Keratinocyte (primary cell): ENCODE results near the gene TSHZ2. TPM values are rescaled to one million over a fixed set of nuclear protein-coding genes. Genes with fewer than 3 reads are reported as not detected.

Source experiments
- DNase-seq: peaks from one replicate; pipeline ENCODE4 v3.0.0-alpha.2; 2011; ENCODE audit warnings: low read depth, missing footprints, low spot score
- FAIRE-seq: peaks from 2 replicates; lab custom pipeline; 2011; peaks lifted over from hg19 to GRCh38; lab: Jason Lieb, UNC
- H2AFZ ChIP-seq: 2 replicates; pipeline ENCODE4 v1.6.0; 2012; ENCODE audit warnings: low read length, control low read depth, inconsistent platforms; ENCODE audit not compliant: control insufficient read depth
- H3K27ac ChIP-seq: 2 replicates; pipeline ENCODE4 v1.5.1; 2011; ENCODE audit warnings: low read length; ENCODE audit not compliant: control insufficient read depth, insufficient read depth
- H3K27me3 ChIP-seq: 3 replicates; pipeline ENCODE4 v1.6.0; 2011; ENCODE audit warnings: low read length; ENCODE audit not compliant: control insufficient read depth, insufficient read depth; ENCODE audit errors: extremely low read depth
- H3K36me3 ChIP-seq, 2 experiments: 2 replicates in 1 of 2; 3 replicates in 1 of 2; pipeline ENCODE4 v1.5.1; 2011; ENCODE audit warnings: low read length in 2 of 2, mild to moderate bottlenecking in 1 of 2; ENCODE audit not compliant: control insufficient read depth in 2 of 2, insufficient read depth in 2 of 2; ENCODE audit errors: extremely low read depth in 1 of 2
- H3K4me1 ChIP-seq: 3 replicates; pipeline ENCODE4 v1.5.1; 2011; ENCODE audit warnings: low read length; ENCODE audit not compliant: control insufficient read depth, insufficient read depth; ENCODE audit errors: extremely low read depth
- H3K4me2 ChIP-seq: 3 replicates; pipeline ENCODE4 v1.6.0; 2011; ENCODE audit warnings: low read depth, low read length; ENCODE audit not compliant: control insufficient read depth, insufficient read depth; ENCODE audit errors: extremely low read depth
- H3K4me3 ChIP-seq, 3 experiments: fragments of 200-600 bp in 1 of 3; sonication (generic) in 1 of 3; 2 replicates in 2 of 3; 3 replicates in 1 of 3; pipeline ENCODE4 v1.5.1; 2011 to 2016; ENCODE audit warnings: low read length in 3 of 3, mild to moderate bottlenecking in 3 of 3, control low read depth in 2 of 3, inconsistent platforms in 1 of 3, low read depth in 1 of 3, mixed read lengths in 1 of 3, mixed run types in 1 of 3, moderate library complexity in 1 of 3; ENCODE audit not compliant: control insufficient read depth in 2 of 3, insufficient read depth in 2 of 3; ENCODE audit errors: extremely low read depth in 1 of 3
- H3K79me2 ChIP-seq: 2 replicates; pipeline ENCODE4 v1.6.0; 2012; ENCODE audit warnings: low read length; ENCODE audit not compliant: control insufficient read depth, insufficient read depth
- H3K9ac ChIP-seq: 3 replicates; pipeline ENCODE4 v1.6.0; 2011; ENCODE audit warnings: low read length; ENCODE audit not compliant: control insufficient read depth, insufficient read depth; ENCODE audit errors: extremely low read depth
- H3K9me1 ChIP-seq: 3 replicates; pipeline ENCODE4 v1.6.0; 2011; ENCODE audit warnings: low read length; ENCODE audit not compliant: control insufficient read depth, insufficient read depth; ENCODE audit errors: extremely low read depth
- H3K9me3 ChIP-seq: 2 replicates; pipeline ENCODE4 v1.5.1; 2012; ENCODE audit warnings: low read depth, low read length; ENCODE audit not compliant: control insufficient read depth
- H4K20me1 ChIP-seq: 3 replicates; pipeline ENCODE4 v1.6.0; 2011; ENCODE audit warnings: low read length; ENCODE audit not compliant: control insufficient read depth, insufficient read depth; ENCODE audit errors: extremely low read depth
- EZH2 ChIP-seq: IDR thresholded peaks from one replicate; pipeline ENCODE4 v1.6.1; 2012; ENCODE audit warnings: inconsistent platforms, mild to moderate bottlenecking, low read length, moderate library complexity
- dilution Hi-C: fragments of 300-500 bp; cut with MboI; formaldehyde crosslinking; loops from one replicate; pipeline ENCODE4 v1.7.0; 2020; ENCODE audit warnings: low sequenced_read_pairs; ENCODE audit not compliant: extremely low pct_ligation_motif_present
- polyA plus RNA-seq, 5 experiments: library from polyadenylated mRNA; depleted of rRNA in 3 of 5; stranded (reverse) in 3 of 5; stranded (forward) in 1 of 5; unstranded in 1 of 5; fragments of >200 nt; gene quantifications; 1 replicate in 1 of 5; 2 replicates in 3 of 5; 3 replicates in 1 of 5; pipeline versions ENCODE4 v1.2.1 to v1.2.3, GENCODE V29; 2011 to 2012; ENCODE audit warnings: missing spikeins in 2 of 5, low read depth in 1 of 5, low replicate concordance in 1 of 5
- TF ChIP-seq, protein P1 (sequence below), 3 experiments: IDR thresholded peaks in 1 of 3; conservative IDR thresholded peaks in 1 of 3; optimal IDR thresholded peaks in 1 of 3; 2 replicates in 2 of 3; 3 replicates in 1 of 3; pipeline versions ENCODE3 to v1.5.1; 2011; ENCODE audit warnings: low read length in 3 of 3, mild to moderate bottlenecking in 3 of 3, moderate library complexity in 2 of 3, control low read depth in 1 of 3, inconsistent platforms in 1 of 3; ENCODE audit not compliant: insufficient read depth in 2 of 3; ENCODE audit errors: extremely low read depth in 1 of 3

Gene TSHZ2
- polyA plus RNA-seq, 1 donor (not counting 4 experiments of a cell fraction or from before 2014, with no cell fraction given), result 1.1 TPM

DNA sequence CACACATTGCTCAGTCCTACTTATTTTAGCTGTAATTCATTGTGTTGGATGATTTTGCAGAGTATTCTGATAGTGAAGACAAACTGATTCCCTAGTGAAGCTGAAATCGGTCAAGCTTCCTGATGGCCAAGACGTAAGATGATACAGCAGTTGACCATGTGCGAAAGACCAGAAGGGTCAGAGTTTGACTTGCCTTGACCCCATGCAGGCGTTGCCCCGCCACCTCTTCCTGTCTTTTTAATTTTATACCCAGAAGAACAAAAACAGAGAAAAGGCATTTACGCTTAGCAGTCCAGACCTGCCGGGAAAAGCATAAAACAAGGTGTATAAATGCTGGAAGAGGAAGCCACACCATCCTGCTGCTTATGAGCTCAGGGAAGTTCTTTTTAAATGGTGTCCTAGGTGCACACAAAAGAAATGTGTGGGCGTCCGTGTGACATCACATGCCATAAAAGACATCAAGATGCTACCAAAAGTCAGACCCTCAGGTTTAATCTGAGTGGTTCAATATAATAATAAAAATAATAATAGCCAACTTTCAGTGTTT, 32.2 kb downstream of the TSHZ2 start:
- Histone ChIP-seq H3K4me1 (no peaks in the 10 kb centered on the region), H3K27me3 (no peaks in the 10 kb centered on the region), H3K27ac (no peak overlapping the region), H4K20me1 (no peaks in the 10 kb centered on the region), H3K9ac (no peak overlapping the region), H3K36me3 (no peaks in the 10 kb centered on the region), H3K79me2 (no peaks in the 10 kb centered on the region), H2AFZ (no peak overlapping the region), H3K9me1 (no peaks in the 10 kb centered on the region), H3K9me3 (no peaks in the 10 kb centered on the region), H3K4me2 (no peak overlapping the region), H3K4me3 (no peak overlapping the region)
- DNase-seq (no peak), FAIRE-seq (no peak)
- dilution Hi-C loops, result no loop called here
- TF ChIP-seq, protein P1, sequence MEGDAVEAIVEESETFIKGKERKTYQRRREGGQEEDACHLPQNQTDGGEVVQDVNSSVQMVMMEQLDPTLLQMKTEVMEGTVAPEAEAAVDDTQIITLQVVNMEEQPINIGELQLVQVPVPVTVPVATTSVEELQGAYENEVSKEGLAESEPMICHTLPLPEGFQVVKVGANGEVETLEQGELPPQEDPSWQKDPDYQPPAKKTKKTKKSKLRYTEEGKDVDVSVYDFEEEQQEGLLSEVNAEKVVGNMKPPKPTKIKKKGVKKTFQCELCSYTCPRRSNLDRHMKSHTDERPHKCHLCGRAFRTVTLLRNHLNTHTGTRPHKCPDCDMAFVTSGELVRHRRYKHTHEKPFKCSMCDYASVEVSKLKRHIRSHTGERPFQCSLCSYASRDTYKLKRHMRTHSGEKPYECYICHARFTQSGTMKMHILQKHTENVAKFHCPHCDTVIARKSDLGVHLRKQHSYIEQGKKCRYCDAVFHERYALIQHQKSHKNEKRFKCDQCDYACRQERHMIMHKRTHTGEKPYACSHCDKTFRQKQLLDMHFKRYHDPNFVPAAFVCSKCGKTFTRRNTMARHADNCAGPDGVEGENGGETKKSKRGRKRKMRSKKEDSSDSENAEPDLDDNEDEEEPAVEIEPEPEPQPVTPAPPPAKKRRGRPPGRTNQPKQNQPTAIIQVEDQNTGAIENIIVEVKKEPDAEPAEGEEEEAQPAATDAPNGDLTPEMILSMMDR (optimal IDR thresholded peaks at IDR 0.05 in 1 of 3, IDR thresholded peaks at IDR 0.05 in 1 of 3, conservative IDR thresholded peaks at IDR 0.05 in 1 of 3; ENCODE audit: extremely low read depth in 1 of 3, insufficient read depth in 2 of 3, low read length in 3 of 3), result no peak
- TF ChIP-seq EZH2, result no peak

DNA sequence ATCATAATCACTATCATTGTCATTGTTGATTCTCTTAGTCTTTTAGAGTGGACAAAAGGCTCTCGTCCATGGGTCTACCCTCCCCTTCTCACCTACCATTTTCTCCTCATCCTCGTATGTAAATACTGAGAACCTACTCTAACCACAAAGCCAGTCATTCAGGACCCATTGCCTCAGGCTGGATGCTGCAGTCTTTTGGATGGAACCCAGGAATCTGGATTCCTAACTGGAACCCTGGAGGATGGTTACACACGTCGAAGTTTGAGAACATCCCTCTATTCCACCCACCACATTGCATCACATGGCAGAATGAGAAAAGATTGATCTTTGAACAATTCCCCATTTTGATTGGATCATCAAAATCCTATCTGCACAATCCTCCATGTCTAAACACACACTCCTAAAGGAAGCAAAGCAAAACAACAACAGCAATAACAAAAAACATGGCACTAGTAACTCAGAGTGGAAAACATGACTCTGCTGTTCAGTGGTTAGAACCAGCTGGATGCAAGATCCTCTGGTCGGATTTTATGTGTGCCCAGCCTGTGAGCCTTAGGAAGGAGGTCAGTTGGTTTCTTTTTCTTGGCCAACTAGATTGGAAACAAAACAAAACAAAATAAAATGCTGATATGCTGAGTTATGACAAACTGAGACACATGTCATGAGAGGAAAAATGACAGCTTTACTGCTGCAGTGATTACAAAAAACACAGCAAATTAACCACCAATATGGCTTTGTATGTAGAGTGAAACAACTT, 38.0 kb downstream of the TSHZ2 start:
- Histone ChIP-seq H3K9me3 (no peaks in the 10 kb centered on the region), H3K4me2 (no peak overlapping the region), H3K36me3 (no peaks in the 10 kb centered on the region), H3K4me3 (no peak overlapping the region), H3K4me1 (no peaks in the 10 kb centered on the region), H3K27me3 (no peaks in the 10 kb centered on the region), H2AFZ (no peak overlapping the region), H3K9ac (no peak overlapping the region), H3K79me2 (no peaks in the 10 kb centered on the region), H3K9me1 (no peaks in the 10 kb centered on the region), H4K20me1 (no peaks in the 10 kb centered on the region), H3K27ac (no peak overlapping the region)
- TF ChIP-seq, protein P1 (optimal IDR thresholded peaks at IDR 0.05 in 1 of 3, IDR thresholded peaks at IDR 0.05 in 1 of 3, conservative IDR thresholded peaks at IDR 0.05 in 1 of 3; ENCODE audit: extremely low read depth in 1 of 3, insufficient read depth in 2 of 3, low read length in 3 of 3), result no peak
- TF ChIP-seq EZH2, result no peak
- dilution Hi-C loops, result no loop called here
- DNase-seq (no peak), FAIRE-seq (no peak)
